Stimulated activated CD8-positive, alpha-beta memory T cell treated with anti-CD3 and anti-CD28 coated beads, Interleukin-7, amount 100 ng/mL, for 4 hours (primary cell): Measurements from ENCODE around the gene POLR2B.
A peak's percentile ranks its signal among the peaks of the same experiment; 100 is the strongest.
"Not testable (repeated sequence)": the region's sequence is repeated elsewhere in the genome, so short reads cannot be mapped to it uniquely, and the experiment has no call there.

Experiments used
- DNase-seq, 2 donors: peaks; one replicate each; pipeline ENCODE4 v3.0.0-alpha.2; 2020; ENCODE audit warnings: low read depth in 2 of 2

The POLR2B gene

DNA sequence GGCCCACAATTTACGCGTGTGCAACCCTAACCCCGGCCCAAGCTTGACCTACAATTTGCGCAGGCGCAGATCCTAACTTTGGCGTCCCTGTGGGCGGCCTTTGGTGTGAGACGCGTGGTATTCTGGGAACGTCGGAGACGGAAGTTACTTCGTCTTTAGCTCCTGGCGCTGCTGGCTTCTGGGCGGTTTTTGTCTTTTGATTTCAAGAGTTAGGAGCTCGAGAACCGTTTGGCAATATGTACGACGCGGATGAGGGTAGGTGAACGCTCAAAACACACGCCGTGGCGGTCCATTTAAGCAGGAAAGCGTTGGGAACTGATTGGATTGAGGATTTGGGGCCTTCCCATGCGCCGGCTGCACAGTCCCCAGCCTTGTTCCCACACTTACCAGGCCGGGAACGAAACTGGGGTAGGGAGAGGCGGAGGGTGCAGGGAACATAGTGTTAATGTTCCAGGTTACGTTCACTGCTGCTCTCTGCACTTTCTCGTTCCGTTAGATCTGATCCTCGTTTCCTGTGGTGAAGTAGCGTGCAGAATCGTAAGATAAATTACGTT is at the start of gene POLR2B:
TSS of gene POLR2B (plus strand) at position 147 of the 554 bp plus-strand sequence. CDS start at position 237, 90 bp downstream.
- DNase-seq = peak; percentile 81 to 85

DNA sequence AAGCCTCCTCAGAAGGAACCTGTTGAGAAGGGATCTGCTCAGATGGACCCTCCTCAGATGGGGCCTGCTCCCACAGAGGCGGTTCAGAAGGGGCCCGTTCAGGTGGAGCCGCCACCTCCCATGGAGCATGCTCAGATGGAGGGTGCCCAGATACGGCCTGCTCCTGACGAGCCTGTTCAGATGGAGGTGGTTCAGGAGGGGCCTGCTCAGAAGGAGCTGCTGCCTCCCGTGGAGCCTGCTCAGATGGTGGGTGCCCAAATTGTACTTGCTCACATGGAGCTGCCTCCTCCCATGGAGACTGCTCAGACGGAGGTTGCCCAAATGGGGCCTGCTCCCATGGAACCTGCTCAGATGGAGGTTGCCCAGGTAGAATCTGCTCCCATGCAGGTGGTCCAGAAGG is 48.1 kb upstream of the POLR2B start:
- no peak for DNase-seq

DNA sequence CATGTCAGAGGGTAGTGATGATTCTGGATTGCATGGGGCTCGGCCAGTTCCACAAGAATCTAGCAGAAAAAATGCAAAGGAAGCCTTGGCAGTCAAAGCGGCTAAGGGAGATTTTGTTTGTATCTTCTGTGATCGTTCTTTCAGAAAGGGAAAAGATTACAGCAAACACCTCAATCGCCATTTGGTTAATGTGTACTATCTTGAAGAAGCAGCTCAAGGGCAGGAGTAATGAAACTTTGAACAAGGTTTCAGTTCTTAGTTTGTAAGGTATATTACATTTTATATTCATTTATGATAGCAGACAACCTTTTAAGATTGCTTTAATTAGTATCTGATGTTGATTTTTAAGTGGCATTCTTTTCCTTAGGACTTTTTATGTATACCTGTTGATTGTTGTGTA is 46.8 kb upstream of the POLR2B start:
- DNase-seq = no peak

GRCh38 chr4:56937262-56937661 is 41.4 kb upstream of the POLR2B start:
- no peak for DNase-seq

DNA sequence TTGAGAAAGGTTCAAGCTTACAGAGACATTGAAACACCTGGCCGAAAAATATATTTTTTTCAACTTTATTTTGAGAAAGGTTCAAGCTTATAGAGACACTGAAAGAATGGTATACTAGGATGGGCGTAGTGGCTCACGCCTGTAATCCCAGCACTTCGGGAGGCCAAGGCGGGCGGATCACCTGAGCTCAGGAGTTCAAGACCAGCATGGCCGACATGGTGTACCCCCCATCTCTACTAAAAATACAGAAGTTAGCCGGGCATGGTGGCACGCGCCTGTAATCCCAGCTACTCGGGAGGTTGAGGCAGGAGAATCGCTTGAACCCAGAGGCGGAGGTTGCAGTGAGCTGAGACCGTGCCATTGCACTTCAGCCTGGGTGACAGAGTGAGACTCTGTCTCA is 38.9 kb upstream of the POLR2B start:
- DNase-seq = not testable (repeated sequence)

DNA sequence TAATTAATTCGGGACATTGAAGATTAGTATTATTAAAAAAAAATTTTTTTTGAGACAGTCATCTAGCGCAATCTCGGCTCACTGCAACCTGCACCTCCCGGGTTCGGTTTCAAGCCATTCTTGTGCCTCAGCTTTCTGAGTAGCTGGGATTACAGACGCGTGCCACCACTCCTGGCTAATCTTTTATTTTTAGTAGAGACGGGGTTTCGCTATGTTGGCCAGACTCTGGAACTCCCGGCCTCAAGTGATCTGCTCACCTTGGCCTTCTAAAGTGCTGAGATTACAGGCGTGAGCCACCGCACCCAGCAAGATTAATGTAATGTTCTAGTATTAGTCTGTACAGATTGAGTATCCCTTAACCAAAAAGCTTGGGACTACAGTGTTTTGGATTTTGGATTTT is 38.3 kb upstream of the POLR2B start:
- DNase-seq = no peak

GRCh38 chr4:56940971-56941370 is 37.7 kb upstream of the POLR2B start:
- no peak for DNase-seq

- no peak for DNase-seq
These were observed 37.3 kb upstream of the POLR2B start for GRCh38 chr4:56941403-56941802.

DNA sequence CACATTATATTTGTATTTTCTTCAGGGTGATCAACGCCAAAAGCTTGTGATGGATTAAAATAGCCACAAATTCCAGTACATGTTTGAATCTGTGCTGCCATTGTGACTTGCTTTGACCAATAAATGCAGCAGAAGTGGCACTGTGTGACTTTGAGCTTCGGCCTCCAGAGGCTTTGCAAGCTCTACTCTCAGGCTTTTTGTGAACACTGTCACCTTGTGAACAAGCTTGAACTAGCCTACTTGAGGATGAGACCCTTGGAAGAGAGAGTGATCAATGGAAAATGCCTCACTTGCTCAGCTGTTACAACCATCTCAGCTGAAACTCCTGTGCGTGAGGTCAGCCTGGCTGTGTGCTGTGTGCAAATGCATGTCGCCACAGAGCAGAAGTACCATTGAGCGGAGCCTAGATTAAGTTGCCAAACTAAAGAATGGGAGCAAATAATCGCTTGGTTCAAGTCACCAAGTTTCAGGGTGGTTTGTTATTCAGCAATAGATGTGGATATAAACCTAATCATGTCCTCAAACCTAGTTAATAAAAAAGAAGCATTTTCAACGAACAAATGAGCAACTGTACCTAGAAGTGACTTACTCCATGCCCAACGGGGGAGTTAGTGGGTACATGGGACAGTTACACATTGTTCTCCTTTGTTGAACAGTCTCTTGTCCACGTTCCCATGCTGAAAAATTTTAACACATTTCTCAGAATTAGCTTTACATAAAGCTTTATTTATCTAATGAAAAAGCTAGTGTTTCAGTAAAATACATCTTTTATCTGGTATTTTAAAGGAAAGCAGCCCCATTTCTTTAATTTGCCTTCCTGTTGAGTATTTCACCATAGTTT is 24.8 kb upstream of the POLR2B start:
- no peak for DNase-seq

DNA sequence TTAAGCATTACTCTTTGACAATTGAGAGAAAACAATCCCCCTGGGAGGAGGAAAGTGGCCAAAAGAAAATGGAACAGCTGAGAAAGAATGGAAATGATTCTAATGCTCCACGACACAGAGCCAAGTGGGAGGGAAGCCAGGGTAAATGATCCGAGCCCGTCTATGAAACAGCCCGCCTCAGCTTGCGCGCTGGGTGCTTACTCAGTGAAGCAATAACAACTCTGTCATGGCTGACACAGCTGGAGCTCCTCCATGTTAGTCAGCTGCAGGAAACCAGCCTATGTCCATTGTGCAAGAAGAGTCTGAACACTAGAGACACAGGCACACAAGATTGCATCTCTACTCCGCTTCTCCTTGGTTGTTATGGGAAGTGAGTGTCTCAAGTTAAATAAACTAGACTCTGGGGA is 20.6 kb upstream of the POLR2B start:
- no peak for DNase-seq

DNA sequence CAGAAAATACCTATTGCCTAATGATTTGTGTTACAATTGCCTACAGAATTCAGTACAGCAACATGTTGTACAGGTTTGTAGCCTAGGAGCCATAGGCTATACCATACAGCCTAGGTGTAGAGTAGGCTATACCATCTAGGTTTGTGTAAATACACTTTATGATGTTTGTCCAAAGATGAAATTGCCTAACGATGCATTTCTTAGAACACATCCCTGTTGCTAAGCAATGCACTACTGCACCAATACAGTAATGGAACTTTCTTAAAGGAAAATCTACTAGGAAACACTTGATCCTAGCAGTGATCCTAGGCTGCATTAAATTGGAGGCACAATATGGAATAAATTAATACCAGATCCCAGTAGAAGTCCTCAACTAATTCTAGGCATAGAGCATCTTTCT is 19.6 kb upstream of the POLR2B start:
- DNase-seq = no peak

DNA sequence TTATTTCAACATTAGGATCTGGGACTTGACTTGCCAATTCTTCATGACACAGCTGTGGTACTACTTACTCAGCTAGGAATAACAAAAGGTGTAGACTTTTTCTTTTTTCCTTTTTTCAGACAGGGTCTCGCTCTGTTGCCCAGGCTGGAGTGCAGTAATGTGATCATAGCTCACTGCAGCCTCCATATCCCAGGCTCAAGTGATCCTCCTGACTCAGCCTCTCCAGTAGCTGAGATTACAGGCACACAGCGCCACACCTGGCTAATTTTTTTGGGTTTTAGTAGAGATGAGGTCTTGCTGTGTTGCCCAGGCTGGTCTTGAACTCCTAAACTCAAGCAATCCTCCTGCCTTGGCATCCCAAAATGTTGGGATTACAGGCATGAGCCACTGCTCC is 17.6 kb upstream of the POLR2B start:
- no peak for DNase-seq

GRCh38 chr4:56971383-56971782 is 7.3 kb upstream of the POLR2B start:
- no peak for DNase-seq

- no peak for DNase-seq
These were observed 6.3 kb upstream of the POLR2B start for GRCh38 chr4:56972389-56972788.

DNA sequence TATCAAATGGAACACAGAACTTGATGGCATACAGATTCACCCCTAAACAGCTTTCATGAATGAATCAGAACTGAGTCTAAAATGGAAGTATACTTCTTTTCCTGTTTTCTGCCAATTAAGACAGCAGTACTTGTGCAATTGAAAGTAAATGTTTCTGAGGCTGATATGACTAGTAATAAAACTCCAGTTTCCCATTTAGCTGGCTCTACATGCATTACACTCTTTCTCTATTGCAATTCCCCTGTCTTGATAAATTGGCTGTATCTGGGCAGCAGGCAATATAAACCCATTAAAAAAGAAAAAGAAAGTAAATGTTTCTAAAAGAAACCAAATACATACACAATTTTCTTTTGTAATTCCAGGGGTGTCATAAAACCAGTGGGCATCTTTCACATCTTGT is 5.9 kb upstream of the POLR2B start:
- DNase-seq = no peak

GRCh38 chr4:56973336-56973735 is 5.4 kb upstream of the POLR2B start:
- DNase-seq = no peak

DNA sequence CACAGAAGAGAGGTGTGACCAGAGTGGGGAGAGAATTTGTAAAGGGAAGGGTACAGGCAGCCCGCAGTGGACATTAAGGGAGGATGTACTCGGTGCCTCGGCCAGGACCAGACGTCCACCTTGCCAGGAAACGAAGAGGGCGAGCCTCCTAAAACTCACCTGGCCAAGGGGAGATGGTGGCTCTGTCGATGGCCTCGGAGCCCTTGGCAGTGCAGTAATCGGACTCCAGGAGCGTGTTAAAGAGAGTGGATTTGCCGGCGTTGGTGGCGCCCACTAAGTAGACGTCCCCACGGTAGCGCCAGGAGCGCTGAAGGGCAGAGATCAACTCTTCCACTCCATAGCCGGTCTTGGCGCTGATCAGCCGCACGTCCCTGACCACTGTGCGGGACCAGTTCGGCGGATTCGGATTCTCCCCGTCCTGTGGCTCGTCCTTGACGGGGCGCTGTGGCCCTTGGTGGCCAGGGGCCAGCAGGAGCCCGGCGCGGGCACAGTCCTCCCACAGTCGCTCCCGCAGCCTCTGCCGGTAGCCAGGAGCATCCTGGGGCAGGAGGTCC is 2.3 kb upstream of the POLR2B start:
- no peak for DNase-seq

- DNase-seq = peak in 1 of 2 donors; percentile 40
These were observed 1.8 kb upstream of the POLR2B start for GRCh38 chr4:56976837-56977320.

- DNase-seq = peak; percentile 96
These were observed 1.2 kb upstream of the POLR2B start, which contains the start of gene NOA1 for GRCh38 chr4:56977321-56978012. Gene NOA1, minus strand, starts transcription at chr4:56977606. Its CDS starts 21 bp downstream, at chr4:56977585.

DNA sequence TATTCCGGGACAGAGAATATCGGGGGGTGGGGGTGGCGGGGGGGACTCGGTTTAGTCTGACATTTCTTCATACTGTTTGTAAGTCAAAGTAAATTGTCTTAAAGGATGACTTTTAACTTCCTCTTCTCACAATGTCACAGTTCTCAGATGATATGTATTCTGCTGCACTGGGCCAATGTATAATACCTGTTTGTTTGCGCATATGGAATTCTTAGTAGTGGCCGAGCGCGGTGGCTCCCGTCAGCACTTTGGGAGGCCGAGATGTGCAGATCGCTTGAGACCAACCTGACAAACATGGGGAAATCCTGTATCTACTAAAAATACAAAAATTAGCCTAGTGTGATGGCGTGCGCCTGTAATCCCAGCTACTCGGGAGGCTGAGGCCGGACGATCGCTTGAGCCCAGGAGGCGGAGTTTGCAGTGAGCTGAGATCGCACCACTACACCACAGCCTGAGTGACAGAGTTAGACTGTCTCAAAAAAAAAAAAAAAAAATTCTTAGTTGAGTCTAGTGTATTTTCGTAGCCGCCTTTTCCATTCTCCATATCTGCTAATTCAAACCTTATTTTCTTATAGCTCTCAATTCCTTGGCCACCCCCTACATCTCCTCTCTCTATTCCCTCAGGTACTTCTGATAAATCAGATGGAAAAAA is 851 bp downstream of the POLR2B start:
- DNase-seq = peak in 1 of 2 donors; percentile 26

DNA sequence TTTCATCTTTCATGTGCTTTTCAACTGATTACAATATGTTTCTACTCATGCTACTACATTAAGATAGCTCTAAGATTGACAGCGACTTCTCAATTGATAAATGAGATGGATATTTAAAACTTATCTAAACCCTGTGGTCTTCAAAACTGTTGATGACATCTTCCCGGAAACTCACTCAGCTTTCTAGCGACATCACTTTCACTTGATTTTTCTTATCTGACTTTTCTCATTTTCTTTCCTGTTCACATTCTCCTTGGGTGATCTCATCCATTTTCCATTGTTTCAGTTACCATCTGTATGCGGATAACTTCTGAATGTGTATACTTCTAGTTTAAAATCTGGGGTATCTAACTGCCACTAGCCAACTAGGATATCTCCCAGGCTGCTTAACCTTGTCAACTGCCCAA is 3.1 kb downstream of the POLR2B start:
- DNase-seq = no peak

DNA sequence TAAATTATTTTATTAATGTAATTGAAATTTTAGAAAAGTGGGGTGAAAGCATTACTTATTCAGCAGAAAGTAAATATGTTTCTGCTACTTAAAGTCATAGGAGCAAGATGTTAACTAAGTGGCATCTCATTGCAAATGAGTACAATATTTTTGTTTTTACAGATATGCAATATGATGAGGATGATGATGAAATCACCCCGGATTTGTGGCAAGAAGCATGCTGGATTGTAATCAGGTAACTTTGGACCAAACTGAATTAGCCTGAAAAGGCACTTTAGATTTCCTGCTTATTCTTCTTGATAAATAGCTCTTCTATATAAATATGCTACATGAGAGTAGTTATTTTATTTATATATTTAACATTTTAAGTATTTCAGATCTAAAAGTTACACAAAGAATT is 7.5 kb downstream of the POLR2B start:
- no peak for DNase-seq
